ENCODE results near the gene LDLRAD4. TPM values are rescaled to one million over a fixed set of nuclear protein-coding genes. Genes with fewer than 3 reads are reported as not detected.

Gene LDLRAD4
- total RNA-seq, 1 donor from 2014 or later = 30.5 TPM

- intact Hi-C loops (cut with micrococcal nuclease) = no loop called here
- H3K27me3 Mint-ChIP-seq (ENCODE audit: low read depth) = no peaks in the 10 kb centered on the region
- H3K9me3 Mint-ChIP-seq = peaks cover 34% of the 10 kb centered on the region
- peaks cover 43% of the 10 kb centered on the region for H3K4me1 Mint-ChIP-seq (ENCODE audit: low read depth)
- no peak for DNase-seq (ENCODE audit: low spot score)
- H3K4me3 Mint-ChIP-seq (ENCODE audit: low read depth) = no peak overlapping the region
- H3K36me3 Mint-ChIP-seq (ENCODE audit: low read depth) = peaks cover 31% of the 10 kb centered on the region
- H3K27ac Mint-ChIP-seq = no peak overlapping the region
These were observed 91.4 kb downstream of the LDLRAD4 start for GRCh38 chr18:13309748-13310670.

GRCh38 chr18:13311193-13311592 lies 92.6 kb downstream of the LDLRAD4 start:
- no peak for DNase-seq (ENCODE audit: low spot score)
- H3K9me3 Mint-ChIP-seq = peaks cover 35% of the 10 kb centered on the region
- H3K4me1 Mint-ChIP-seq (ENCODE audit: low read depth) = peaks cover 40% of the 10 kb centered on the region
- H3K27ac Mint-ChIP-seq = no peak overlapping the region
- no peak overlapping the region for H3K4me3 Mint-ChIP-seq (ENCODE audit: low read depth)
- peaks cover 33% of the 10 kb centered on the region for H3K36me3 Mint-ChIP-seq (ENCODE audit: low read depth)
- intact Hi-C loops (cut with micrococcal nuclease) = no loop called here
- no peaks in the 10 kb centered on the region for H3K27me3 Mint-ChIP-seq (ENCODE audit: low read depth)

- Mint-ChIP-seq H3K9me3 (peaks cover 36% of the 10 kb centered on the region), H3K4me3 (ENCODE audit: low read depth) (no peak overlapping the region), H3K27me3 (ENCODE audit: low read depth) (no peaks in the 10 kb centered on the region), H3K4me1 (ENCODE audit: low read depth) (peaks cover 40% of the 10 kb centered on the region), H3K27ac (no peak overlapping the region), H3K36me3 (ENCODE audit: low read depth) (peaks cover 30% of the 10 kb centered on the region)
- no peak for DNase-seq (ENCODE audit: low spot score)
- intact Hi-C loops (cut with micrococcal nuclease) = no loop called here
These were observed 94.0 kb downstream of the LDLRAD4 start for GRCh38 chr18:13312515-13312914.

DNA sequence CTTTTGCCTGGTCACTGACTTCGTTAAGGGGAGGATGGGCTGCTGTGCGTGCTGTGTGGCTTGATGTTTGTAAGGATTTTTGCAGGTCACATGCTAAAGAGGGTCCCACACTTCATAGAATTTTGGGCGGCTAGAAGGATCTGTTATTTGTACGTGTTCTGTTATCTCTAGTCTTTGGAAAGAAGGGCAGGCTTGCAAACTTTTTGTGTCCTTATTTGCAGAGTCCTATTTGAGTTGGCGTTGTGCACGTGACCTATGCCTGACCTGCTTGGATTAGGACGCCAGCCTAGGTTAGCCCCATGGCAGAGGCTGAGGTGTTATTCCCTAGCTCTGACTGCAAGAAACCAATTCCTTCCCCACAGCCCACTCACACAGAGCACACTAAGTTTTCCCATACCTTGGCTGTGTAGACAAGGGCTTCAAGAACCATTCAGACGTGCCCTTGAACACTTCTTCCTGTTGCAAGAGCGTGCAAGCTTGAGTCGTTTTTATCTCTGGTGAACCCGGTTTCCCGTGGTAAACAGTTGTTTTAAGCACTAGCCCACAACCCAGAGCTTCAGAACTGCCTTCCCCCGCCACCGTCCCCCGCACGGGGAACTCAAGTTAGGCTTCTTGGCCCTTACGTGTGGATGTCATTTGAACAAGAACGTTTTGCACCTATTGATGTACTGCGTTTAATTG lies 94.6 kb downstream of the LDLRAD4 start:
- no peak for DNase-seq (ENCODE audit: low spot score)
- Mint-ChIP-seq H3K36me3 (ENCODE audit: low read depth) (peaks cover 30% of the 10 kb centered on the region), H3K4me3 (ENCODE audit: low read depth) (no peak overlapping the region), H3K27ac (no peak overlapping the region), H3K9me3 (peaks cover 36% of the 10 kb centered on the region), H3K4me1 (ENCODE audit: low read depth) (peaks cover 36% of the 10 kb centered on the region), H3K27me3 (ENCODE audit: low read depth) (no peaks in the 10 kb centered on the region)
- intact Hi-C loops (cut with micrococcal nuclease) = no loop called here

GRCh38 chr18:13315000-13315399 lies 96.4 kb downstream of the LDLRAD4 start:
- Mint-ChIP-seq H3K4me1 (ENCODE audit: low read depth) (peaks cover 36% of the 10 kb centered on the region), H3K27ac (no peak overlapping the region), H3K36me3 (ENCODE audit: low read depth) (peaks cover 33% of the 10 kb centered on the region), H3K27me3 (ENCODE audit: low read depth) (no peaks in the 10 kb centered on the region), H3K4me3 (ENCODE audit: low read depth) (no peak overlapping the region), H3K9me3 (peaks cover 36% of the 10 kb centered on the region)
- no peak for DNase-seq (ENCODE audit: low spot score)
- intact Hi-C loops (cut with micrococcal nuclease) = no loop called here

DNA sequence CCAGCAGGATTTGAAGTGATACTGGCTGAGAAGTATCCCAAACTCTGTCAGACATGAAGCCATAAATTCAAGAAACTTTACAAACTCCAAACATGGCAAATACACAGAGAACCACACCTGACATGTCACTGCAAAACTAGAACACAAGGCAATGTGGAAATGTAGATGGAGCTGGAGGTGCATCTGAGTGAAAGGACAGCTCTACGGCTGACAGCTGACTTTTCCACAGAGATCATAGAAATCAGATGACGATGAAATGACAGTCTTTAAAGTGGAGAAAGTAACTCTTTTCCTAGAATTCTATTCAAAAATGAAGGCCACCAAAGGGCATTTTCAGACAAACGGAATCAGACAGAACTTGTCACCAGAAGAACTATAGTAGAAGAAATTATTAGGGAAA lies 97.5 kb downstream of the LDLRAD4 start:
- Mint-ChIP-seq H3K27ac (no peak overlapping the region), H3K27me3 (ENCODE audit: low read depth) (no peaks in the 10 kb centered on the region), H3K4me1 (ENCODE audit: low read depth) (peaks cover 37% of the 10 kb centered on the region), H3K9me3 (peaks cover 36% of the 10 kb centered on the region), H3K36me3 (ENCODE audit: low read depth) (peaks cover 33% of the 10 kb centered on the region), H3K4me3 (ENCODE audit: low read depth) (no peak overlapping the region)
- intact Hi-C loops (cut with micrococcal nuclease) = no loop called here
- no peak for DNase-seq (ENCODE audit: low spot score)

DNA sequence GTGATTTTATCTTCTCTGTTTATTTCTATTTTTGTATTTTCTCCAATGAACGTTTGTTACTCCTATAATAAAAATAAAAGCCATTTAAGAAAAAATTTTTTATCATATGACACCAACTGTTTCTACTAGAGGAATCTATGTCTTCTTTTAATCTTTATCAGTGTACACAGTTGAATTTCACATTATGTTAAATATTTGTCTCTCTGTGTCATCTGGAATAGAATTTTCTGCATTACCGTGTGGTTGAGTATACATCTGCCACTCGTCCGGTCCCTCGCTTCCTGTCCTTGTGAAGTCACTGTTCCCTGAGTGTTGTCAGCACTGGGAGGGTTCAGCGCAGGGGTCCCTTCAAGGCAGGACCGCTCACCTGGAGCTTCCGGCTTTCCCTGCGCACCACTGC lies 99.2 kb downstream of the LDLRAD4 start:
- peaks cover 32% of the 10 kb centered on the region for H3K36me3 Mint-ChIP-seq (ENCODE audit: low read depth)
- H3K27me3 Mint-ChIP-seq (ENCODE audit: low read depth) = no peaks in the 10 kb centered on the region
- no peak for DNase-seq (ENCODE audit: low spot score)
- intact Hi-C loops (cut with micrococcal nuclease) = loop anchor here (2.0 kb wide), 2 partner anchors 27 to 101 kb away; no protein-coding TSS in a partner anchor
- H3K27ac Mint-ChIP-seq = no peak overlapping the region
- H3K4me3 Mint-ChIP-seq (ENCODE audit: low read depth) = no peak overlapping the region
- H3K4me1 Mint-ChIP-seq (ENCODE audit: low read depth) = peaks cover 32% of the 10 kb centered on the region
- H3K9me3 Mint-ChIP-seq = peaks cover 36% of the 10 kb centered on the region

GRCh38 chr18:13318731-13319501 lies 100.4 kb downstream of the LDLRAD4 start:
- H3K4me3 Mint-ChIP-seq (ENCODE audit: low read depth) = no peak overlapping the region
- intact Hi-C loops (cut with micrococcal nuclease) = loop anchor here (2.0 kb wide), 2 partner anchors 28 to 102 kb away; no protein-coding TSS in a partner anchor
- H3K9me3 Mint-ChIP-seq = peaks cover 28% of the 10 kb centered on the region
- no peak for DNase-seq (ENCODE audit: low spot score)
- peaks cover 23% of the 10 kb centered on the region for H3K36me3 Mint-ChIP-seq (ENCODE audit: low read depth)
- peaks cover 21% of the 10 kb centered on the region for H3K4me1 Mint-ChIP-seq (ENCODE audit: low read depth)
- no peaks in the 10 kb centered on the region for H3K27me3 Mint-ChIP-seq (ENCODE audit: low read depth)
- peak overlapping the region; percentile 36 for H3K27ac Mint-ChIP-seq

DNA sequence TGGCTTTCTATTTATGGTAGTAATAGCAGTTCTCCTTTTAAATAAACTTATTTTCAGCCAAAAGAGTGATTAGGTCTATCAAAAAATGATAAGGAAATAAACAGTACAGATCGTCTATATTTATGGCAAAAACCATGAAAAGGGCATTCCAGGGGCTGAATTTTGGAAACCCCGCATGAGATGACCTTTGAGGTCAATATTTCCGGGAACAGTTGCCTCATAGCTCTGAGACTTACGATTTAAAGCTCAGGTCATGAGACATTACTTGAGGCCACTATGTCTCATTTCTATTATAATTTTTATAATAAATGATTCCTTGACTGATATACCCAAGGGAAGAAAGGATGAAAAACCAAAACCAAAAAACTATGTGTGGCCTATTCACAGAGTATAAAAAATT lies 101.1 kb downstream of the LDLRAD4 start:
- no peaks in the 10 kb centered on the region for H3K27me3 Mint-ChIP-seq (ENCODE audit: low read depth)

DNA sequence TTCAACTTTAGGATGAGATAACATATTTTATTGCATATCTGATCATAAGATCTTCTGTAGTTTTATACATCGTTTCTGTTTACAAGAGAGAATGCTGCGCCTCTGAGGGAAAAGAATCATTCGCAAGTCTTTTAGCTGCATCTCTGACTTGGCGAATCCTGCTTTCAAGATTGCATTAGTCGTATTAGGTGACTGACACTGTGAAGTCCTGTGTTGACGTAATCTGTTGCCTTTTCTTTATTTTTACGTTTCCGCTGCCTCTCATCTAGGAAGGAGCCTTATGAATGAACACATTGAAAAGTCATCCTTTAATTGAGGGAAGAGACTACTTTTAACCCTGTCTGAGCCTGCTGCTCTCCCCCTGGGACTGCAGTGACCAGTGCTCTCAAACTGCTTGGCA lies 101.5 kb downstream of the LDLRAD4 start:
- Mint-ChIP-seq H3K4me3 (ENCODE audit: low read depth) (no peak overlapping the region), H3K27ac (no peak overlapping the region)

More for the DNA sequence above, 101.1 kb downstream of the LDLRAD4 start:
- no peak overlapping the region for H3K4me3 Mint-ChIP-seq (ENCODE audit: low read depth)
- peaks cover 16% of the 10 kb centered on the region for H3K4me1 Mint-ChIP-seq (ENCODE audit: low read depth)
- H3K9me3 Mint-ChIP-seq = peaks cover 20% of the 10 kb centered on the region
- intact Hi-C loops (cut with micrococcal nuclease) = loop anchor here (2.0 kb wide), 2 partner anchors 29 to 103 kb away; no protein-coding TSS in a partner anchor
- H3K36me3 Mint-ChIP-seq (ENCODE audit: low read depth) = peaks cover 17% of the 10 kb centered on the region
- DNase-seq (ENCODE audit: low spot score) = no peak
- H3K27ac Mint-ChIP-seq = peak overlapping the region; percentile 64

DNA sequence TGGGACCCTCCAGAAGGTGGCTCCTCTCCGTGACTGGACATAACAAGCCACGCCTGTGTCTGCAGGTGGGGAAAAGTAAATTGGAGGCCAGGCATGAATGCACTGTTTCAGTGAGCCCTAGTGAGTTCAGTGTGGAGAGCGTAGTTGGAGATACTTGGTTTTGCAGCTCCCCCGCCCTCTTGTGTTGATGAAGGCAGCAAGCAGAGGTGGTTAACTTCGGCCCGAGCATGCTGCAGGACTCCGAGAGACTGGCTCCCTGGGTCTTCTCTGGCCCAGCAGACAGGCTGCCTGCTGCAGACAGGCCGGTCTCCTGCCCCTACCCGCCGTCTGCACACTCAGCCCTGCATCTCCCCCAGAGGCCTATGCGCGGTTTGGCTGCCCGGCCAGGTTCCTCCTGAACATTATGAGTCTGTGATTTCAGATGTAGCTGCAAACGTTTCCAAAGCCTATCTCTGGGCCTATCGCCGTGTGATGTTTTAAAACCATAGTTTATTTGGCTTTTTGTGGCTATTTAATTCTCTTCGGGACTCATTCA lies 102.4 kb downstream of the LDLRAD4 start:
- intact Hi-C loops (cut with micrococcal nuclease) = no loop called here
- H3K4me1 Mint-ChIP-seq (ENCODE audit: low read depth) = peaks cover 14% of the 10 kb centered on the region
- peaks cover 9% of the 10 kb centered on the region for H3K9me3 Mint-ChIP-seq
- H3K4me3 Mint-ChIP-seq (ENCODE audit: low read depth) = no peak overlapping the region
- no peak overlapping the region for H3K27ac Mint-ChIP-seq
- H3K36me3 Mint-ChIP-seq (ENCODE audit: low read depth) = peaks cover 7% of the 10 kb centered on the region
- no peak for DNase-seq (ENCODE audit: low spot score)
- no peaks in the 10 kb centered on the region for H3K27me3 Mint-ChIP-seq (ENCODE audit: low read depth)

More for the DNA sequence above, 101.5 kb downstream of the LDLRAD4 start:
- peaks cover 14% of the 10 kb centered on the region for H3K4me1 Mint-ChIP-seq (ENCODE audit: low read depth)
- peaks cover 17% of the 10 kb centered on the region for H3K9me3 Mint-ChIP-seq
- peaks cover 14% of the 10 kb centered on the region for H3K36me3 Mint-ChIP-seq (ENCODE audit: low read depth)
- DNase-seq (ENCODE audit: low spot score) = no peak
- no peaks in the 10 kb centered on the region for H3K27me3 Mint-ChIP-seq (ENCODE audit: low read depth)
- intact Hi-C loops (cut with micrococcal nuclease) = no loop called here

DNA sequence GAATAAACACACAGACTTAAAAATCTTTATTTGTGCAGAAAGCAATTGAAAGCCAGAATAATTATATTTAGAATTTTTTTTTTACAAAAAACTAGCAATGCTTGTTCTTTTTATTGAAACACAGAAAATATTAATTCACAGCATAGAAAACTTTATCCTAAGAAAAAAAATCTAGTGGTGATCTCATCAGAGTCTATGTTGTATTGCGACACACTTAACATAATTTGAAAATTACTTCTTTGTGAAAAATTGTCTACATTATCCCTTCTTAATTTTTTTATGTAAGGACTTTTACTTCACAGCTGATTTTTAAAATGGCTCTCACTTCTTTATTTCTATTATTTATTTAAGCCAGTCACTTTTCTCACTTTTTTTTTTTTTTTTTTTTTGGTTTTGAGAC lies 103.4 kb downstream of the LDLRAD4 start:
- Mint-ChIP-seq H3K9me3 (no peaks in the 10 kb centered on the region), H3K27me3 (ENCODE audit: low read depth) (no peaks in the 10 kb centered on the region), H3K4me3 (ENCODE audit: low read depth) (no peak overlapping the region), H3K27ac (no peak overlapping the region), H3K36me3 (ENCODE audit: low read depth) (peaks cover 3% of the 10 kb centered on the region), H3K4me1 (ENCODE audit: low read depth) (peaks cover 14% of the 10 kb centered on the region)
- DNase-seq (ENCODE audit: low spot score) = no peak
- intact Hi-C loops (cut with micrococcal nuclease) = no loop called here
